ENCODE results near the gene LIME1.
A peak's percentile ranks its signal among the peaks of the same experiment; 100 is the strongest.

LIME1 gene

DNA sequence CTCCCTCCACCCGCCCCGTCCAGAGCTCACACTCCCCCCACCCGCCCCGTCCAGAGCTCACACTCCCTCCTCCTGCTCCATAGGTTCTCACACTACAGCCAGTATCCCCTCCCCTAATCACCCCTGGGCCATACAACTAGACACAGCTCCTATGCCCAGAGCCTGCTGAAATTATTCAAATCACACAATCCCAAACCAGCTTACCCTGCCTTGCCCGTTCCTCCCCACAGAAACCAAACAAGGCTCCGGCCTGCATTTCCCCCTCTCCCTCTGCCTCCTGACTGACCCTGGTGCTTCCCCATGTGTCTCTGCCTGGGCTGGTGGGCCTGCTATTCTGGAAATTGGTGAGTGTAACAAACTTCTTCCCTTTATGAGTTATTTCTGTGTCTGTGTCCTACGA is 21.7 kb downstream of the LIME1 start:
- no peak overlapping the region for H3K4me3 ChIP-seq (ENCODE audit: low read depth, low read length)
- TF ChIP-seq, protein P1, sequence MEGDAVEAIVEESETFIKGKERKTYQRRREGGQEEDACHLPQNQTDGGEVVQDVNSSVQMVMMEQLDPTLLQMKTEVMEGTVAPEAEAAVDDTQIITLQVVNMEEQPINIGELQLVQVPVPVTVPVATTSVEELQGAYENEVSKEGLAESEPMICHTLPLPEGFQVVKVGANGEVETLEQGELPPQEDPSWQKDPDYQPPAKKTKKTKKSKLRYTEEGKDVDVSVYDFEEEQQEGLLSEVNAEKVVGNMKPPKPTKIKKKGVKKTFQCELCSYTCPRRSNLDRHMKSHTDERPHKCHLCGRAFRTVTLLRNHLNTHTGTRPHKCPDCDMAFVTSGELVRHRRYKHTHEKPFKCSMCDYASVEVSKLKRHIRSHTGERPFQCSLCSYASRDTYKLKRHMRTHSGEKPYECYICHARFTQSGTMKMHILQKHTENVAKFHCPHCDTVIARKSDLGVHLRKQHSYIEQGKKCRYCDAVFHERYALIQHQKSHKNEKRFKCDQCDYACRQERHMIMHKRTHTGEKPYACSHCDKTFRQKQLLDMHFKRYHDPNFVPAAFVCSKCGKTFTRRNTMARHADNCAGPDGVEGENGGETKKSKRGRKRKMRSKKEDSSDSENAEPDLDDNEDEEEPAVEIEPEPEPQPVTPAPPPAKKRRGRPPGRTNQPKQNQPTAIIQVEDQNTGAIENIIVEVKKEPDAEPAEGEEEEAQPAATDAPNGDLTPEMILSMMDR (conservative IDR thresholded peaks at IDR 0.05; ENCODE audit: low read depth, low read length) = no peak
- no peak for DNase-seq (ENCODE audit: low read depth)

DNA sequence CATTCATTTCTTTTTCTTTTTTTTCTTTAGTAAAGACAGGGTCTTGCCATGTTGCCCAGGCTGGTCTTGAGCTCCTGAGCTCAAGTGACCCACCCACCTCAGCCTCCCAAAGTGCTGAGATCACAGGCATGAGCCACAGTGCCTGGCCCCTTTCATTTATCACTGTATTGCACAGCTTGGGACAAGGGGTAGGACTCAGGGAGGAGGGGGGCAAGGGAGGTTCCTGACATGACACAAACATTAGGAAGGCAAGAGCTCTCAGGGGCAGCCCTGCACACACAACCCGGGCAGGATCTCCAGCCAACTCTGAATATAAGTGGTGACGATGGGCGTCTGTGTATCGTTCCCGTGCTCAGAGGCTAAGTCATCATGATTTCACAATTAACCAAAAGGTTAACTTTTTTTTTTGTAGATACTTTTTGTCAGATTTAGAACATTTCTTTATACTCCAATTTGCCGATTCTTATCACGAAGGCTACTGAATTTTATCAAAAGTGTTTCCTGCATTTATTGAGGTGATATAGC is 23.0 kb downstream of the LIME1 start:
- DNase-seq (ENCODE audit: low read depth) = no peak
- no peak overlapping the region for H3K4me3 ChIP-seq (ENCODE audit: low read depth, low read length)
- TF ChIP-seq, protein P1 (conservative IDR thresholded peaks at IDR 0.05; ENCODE audit: low read depth, low read length) = no peak

DNA sequence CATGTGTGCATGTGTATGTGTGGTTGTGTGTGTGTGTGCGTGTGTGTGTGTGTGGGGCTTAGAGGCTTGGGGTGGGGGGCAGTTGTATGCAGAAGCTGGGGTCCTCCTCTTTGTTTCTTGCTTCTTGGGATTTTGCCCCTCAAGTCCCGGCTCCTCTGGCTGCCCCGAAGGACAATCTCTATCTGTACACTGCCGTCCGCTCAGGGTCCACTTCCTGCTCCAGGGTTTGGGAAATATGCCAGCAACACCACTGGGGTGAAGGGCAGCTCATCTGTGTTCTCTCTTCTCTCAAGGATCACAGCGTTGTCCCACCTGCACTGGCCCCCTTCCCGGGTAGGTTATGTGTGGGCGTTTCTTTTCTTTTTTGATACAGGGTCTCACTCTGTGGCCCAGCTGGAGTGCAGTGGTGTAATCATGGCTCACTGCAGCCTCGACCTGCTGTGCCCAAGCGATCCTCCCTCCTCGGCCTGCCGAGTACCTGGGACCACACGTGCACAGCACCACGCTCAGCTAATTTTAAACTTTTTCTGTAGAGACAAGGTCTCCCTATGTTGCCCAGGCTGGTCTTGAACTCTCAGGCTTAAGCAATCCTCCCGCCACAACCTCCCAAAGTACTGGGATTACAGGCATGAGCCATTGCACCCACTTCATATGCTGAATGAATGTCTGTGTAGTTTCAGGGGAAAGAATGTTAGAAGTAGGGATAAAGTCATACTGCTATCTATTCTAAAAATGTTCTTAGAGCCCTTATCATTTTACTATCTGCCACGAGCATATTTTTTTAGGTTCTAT is 28.8 kb downstream of the LIME1 start:
- peak; percentile 45 for DNase-seq (ENCODE audit: low read depth)
- TF ChIP-seq, protein P1 (conservative IDR thresholded peaks at IDR 0.05; ENCODE audit: low read depth, low read length) = no peak
- H3K4me3 ChIP-seq (ENCODE audit: low read depth, low read length) = no peak overlapping the region

DNA sequence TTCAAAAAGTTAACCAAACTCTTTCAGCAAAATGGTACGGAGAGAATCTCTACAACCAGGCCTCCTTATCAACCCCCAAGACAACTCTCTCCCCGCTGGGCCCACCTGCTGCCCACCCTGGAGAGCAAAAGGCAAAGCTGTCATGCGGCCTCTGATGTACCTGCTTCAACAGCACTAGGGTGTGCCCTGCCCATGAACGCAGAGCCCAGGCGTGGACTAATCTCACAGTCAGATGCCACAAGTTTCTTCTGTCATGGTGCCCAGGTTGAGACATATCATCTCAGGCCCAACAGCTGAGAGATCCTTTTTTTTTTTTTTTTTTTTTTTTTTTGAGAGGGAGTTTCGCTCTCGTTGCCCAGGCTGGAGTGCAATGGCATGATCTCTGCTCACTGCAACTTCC is 29.4 kb downstream of the LIME1 start:
- H3K4me3 ChIP-seq (ENCODE audit: low read depth, low read length) = no peak overlapping the region
- TF ChIP-seq, protein P1 (conservative IDR thresholded peaks at IDR 0.05; ENCODE audit: low read depth, low read length) = no peak
- DNase-seq (ENCODE audit: low read depth) = no peak

DNA sequence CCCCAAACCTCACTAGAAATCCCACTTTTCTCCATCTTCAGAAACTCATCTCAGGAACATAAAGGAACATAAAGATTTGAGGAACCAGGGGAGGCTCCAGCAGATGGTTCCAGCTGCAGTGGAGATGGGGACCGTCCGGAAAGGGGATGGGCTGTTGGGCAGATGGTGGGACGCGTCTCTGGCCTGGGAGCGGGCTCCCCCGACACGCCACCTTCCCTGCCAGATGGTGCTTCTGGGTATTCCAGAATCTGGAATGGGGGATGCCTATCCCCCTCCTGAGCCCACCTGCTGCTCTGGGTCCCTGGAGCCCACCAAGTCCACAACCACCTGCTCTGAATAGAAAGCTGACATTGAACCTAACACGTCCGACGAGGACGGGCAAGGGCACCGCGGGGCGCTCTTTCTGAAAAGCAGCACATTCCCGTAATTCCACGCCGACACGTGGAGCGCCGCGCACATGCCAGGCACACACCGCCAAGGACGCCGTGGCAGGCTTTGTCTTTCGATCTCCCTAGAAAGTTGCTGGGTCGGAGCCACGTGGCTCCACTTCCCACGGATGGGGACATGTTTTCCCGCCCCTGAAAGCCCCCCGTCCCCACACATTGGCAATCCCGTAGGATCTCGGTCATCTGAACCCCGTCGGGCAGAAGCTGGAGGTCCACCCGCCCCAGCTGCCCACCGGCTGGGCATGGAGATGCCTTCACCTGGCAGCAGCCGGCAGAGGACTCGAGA is 30.4 kb downstream of the LIME1 start:
- TF ChIP-seq, protein P1 (conservative IDR thresholded peaks at IDR 0.05; ENCODE audit: low read depth, low read length) = no peak
- no peak for DNase-seq (ENCODE audit: low read depth)
- no peak overlapping the region for H3K4me3 ChIP-seq (ENCODE audit: low read depth, low read length)

DNA sequence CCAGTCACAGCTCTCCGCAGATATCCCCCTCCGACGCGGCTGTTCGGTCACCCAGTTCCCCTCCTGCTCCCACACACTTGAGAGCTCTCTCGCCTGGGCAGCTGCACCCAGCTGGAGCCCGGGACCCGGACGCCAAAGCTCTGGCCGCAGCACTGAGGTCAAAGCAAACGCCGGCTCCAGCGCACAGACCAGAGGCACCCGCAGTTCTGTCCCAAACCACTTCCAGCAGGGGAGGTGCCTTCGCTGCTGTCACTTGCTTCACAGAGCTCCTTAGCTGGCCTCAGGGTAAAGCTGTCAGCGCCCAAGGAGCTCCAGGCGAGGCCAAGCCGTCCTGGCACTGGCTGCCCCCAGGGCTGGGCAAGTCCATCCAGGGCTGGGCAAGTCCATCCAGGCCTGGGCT is 31.0 kb downstream of the LIME1 start:
- DNase-seq (ENCODE audit: low read depth) = no peak

More for the DNA sequence above, 31.0 kb downstream of the LIME1 start:
- H3K4me3 ChIP-seq (ENCODE audit: low read depth, low read length) = no peak overlapping the region
- TF ChIP-seq, protein P1 (conservative IDR thresholded peaks at IDR 0.05; ENCODE audit: low read depth, low read length) = no peak
